Endodermal cell (in vitro differentiated cells): ENCODE data around the gene HDAC4. TPM values are rescaled to one million over a fixed set of nuclear protein-coding genes. Genes with fewer than 3 reads are reported as not detected.
A peak's percentile ranks its signal among the peaks of the same experiment; 100 is the strongest.

Experiments
- DNase-seq: peaks from one replicate; pipeline ENCODE4 v3.0.0-alpha.2; 2017
- H3K27ac ChIP-seq: 2 replicates; pipeline ENCODE4 v1.5.1; 2013; ENCODE audit warnings: mild to moderate bottlenecking, low read depth, low read length, moderate library complexity
- H3K27me3 ChIP-seq: 2 replicates; pipeline ENCODE4 v1.6.1; 2013; ENCODE audit warnings: mild to moderate bottlenecking, low read length, moderate library complexity; ENCODE audit not compliant: insufficient read depth, control insufficient read depth, poor library complexity, severe bottlenecking
- H3K36me3 ChIP-seq: 2 replicates; pipeline ENCODE4 v1.7.0; 2013; ENCODE audit warnings: mild to moderate bottlenecking, low read length, moderate library complexity; ENCODE audit not compliant: control insufficient read depth, insufficient read depth
- H3K4me1 ChIP-seq: one replicate; pipeline ENCODE4 v1.7.0; 2013; ENCODE audit warnings: low read length; ENCODE audit not compliant: control insufficient read depth, insufficient read depth
- H3K4me3 ChIP-seq: 2 replicates; pipeline ENCODE4 v1.5.1; 2013; ENCODE audit warnings: mild to moderate bottlenecking, low read length, moderate library complexity
- H3K9ac ChIP-seq: 2 replicates; pipeline ENCODE4 v1.6.1; 2013; ENCODE audit warnings: mild to moderate bottlenecking, low read length, moderate library complexity; ENCODE audit not compliant: poor library complexity, severe bottlenecking; ENCODE audit errors: extremely low read depth
- H3K9me3 ChIP-seq: 2 replicates; pipeline ENCODE4 v1.6.1; 2013; ENCODE audit warnings: mild to moderate bottlenecking, low read length, moderate library complexity; ENCODE audit not compliant: control insufficient read depth
- H3K27ac Mint-ChIP-seq: 2 replicates; pipeline ENCODE4 v1.8.0; 2020; ENCODE audit warnings: mixed read lengths
- H3K27me3 Mint-ChIP-seq: 2 replicates; pipeline ENCODE4 v1.8.0; 2021; ENCODE audit warnings: mild to moderate bottlenecking, mixed read lengths; ENCODE audit not compliant: insufficient read depth
- H3K36me3 Mint-ChIP-seq: 2 replicates; pipeline ENCODE4 v1.8.0; 2020; ENCODE audit warnings: low read depth, mixed read lengths
- H3K4me1 Mint-ChIP-seq: 2 replicates; pipeline ENCODE4 v1.8.0; 2020; ENCODE audit warnings: mixed read lengths
- H3K4me3 Mint-ChIP-seq: 2 replicates; pipeline ENCODE4 v1.8.0; 2020; ENCODE audit warnings: mild to moderate bottlenecking, moderate library complexity, mixed read lengths
- H3K9me3 Mint-ChIP-seq: 2 replicates; pipeline ENCODE4 v1.8.0; 2020; ENCODE audit warnings: mild to moderate bottlenecking, mixed read lengths
- CTCF ChIP-seq: fragments of 200-600 bp; sonication (generic); conservative IDR thresholded peaks from 2 replicates; pipeline ENCODE4 v1.5.0; 2021; ENCODE audit warnings: antibody characterized with exemption, mild to moderate bottlenecking
- WGBS, 2 experiments: methylation state at CpG; one replicate each; pipeline versions ENCODE4 v1.1.5 to v1.1.7; 2013; ENCODE audit warnings: missing lambda C conversion rate in 2 of 2, mixed read lengths in 1 of 2; ENCODE audit not compliant: insufficient coverage in 1 of 2, insufficient read length in 1 of 2; 5-methylcytosine and 5-hydroxymethylcytosine counted together
- total RNA-seq, 2 donors: library from RNA; stranded (reverse); fragmentation: NEBNext Ultra II Directional in 1 of 2; extraction: Animal tissue kit (Norgen Biotek cat#: 25700) in 1 of 2; gene quantifications; 2 replicates in 1 of 2; 3 replicates in 1 of 2; pipeline ENCODE4 v1.2.1, GENCODE V29; 2021

Gene HDAC4
- total RNA-seq, 2 donors from 2014 or later, result 45.7 to 51.2 TPM

- H3K4me3 Mint-ChIP-seq, result no peak overlapping the region
- Histone ChIP-seq H3K27ac (peak overlapping the region; percentile 32), H3K9me3 (no peaks in the 10 kb centered on the region), H3K9ac (no peak overlapping the region), H3K4me3 (no peak overlapping the region), H3K27me3 (no peaks in the 10 kb centered on the region), H3K36me3 (no peaks in the 10 kb centered on the region), H3K4me1 (peaks cover 6% of the 10 kb centered on the region)
- H3K27ac Mint-ChIP-seq, result peak overlapping the region; percentile 48
- H3K27me3 Mint-ChIP-seq, result no peaks in the 10 kb centered on the region
- no peak for DNase-seq
- WGBS, 2 experiments, result 93 to 95% methylated on average over 8 to 13 of the region's 13 CpGs
- H3K36me3 Mint-ChIP-seq, result peaks cover 5% of the 10 kb centered on the region
- H3K4me1 Mint-ChIP-seq, result peaks cover 15% of the 10 kb centered on the region
- no peak for TF ChIP-seq CTCF
- no peaks in the 10 kb centered on the region for H3K9me3 Mint-ChIP-seq
Observed at GRCh38 chr2:239327536-239328350, 73.1 kb downstream of the HDAC4 start.

DNA sequence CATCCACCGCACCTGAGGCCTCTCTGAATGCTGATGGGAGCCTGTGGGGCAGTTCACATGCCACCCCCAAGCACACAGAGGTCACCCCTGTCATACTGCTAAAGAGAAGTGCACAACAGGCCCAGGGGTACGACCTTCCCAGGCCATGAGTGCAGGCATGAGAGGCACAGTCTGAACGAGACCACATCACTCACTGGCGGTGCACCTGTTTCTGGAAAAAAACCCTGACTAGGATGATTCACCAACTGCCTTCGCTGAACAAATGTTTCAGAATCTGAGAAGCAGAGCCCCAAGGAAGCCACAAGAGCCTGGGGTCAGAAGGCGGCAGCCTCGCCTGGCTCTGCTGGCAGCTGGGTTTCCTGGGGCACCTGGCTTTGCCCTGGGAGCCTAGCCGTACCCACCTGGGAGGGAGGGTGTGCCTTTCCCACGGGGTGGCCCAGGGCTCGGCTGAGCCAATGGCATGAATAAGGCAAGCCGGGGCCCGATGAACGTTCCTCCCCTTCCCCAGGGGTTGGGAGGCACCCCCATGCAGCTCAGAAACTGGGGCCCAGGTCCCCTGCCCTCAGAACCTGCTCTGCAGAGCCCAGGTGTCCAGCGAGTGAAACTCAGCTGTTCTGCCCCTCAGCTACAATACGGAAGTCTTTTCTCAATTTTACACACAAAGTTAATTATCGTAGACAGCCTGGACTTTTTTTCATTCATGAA is 73.8 kb downstream of the HDAC4 start:
- no peaks in the 10 kb centered on the region for H3K27me3 Mint-ChIP-seq
- no peak overlapping the region for H3K9ac ChIP-seq
- DNase-seq, result peak; percentile 20

DNA sequence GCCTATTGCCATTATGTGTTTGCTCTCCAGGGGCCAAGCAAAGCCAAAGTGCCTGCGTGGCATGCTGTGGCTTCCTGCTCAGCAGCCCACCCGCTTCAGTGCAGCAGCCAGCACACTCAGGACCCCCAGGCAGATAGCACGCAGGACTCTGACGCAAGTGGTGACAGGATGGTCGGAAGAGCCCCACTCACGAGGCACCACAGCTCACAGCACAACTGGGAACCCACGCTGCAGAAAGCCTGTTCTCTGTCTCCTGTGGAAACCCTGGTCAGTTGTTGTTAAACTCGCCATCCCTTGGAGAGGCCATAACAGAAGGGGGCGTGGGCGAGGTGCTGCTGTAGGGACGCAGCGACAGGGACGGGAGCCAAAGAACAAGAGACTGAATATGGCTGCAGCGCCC is 76.4 kb downstream of the HDAC4 start:
- peaks cover 9% of the 10 kb centered on the region for H3K36me3 ChIP-seq
- no peaks in the 10 kb centered on the region for H3K27me3 ChIP-seq
- Mint-ChIP-seq H3K27me3 (no peaks in the 10 kb centered on the region), H3K4me3 (no peak overlapping the region), H3K27ac (peak overlapping the region; percentile 76), H3K36me3 (peaks cover 16% of the 10 kb centered on the region), H3K9me3 (no peaks in the 10 kb centered on the region), H3K4me1 (peaks cover 15% of the 10 kb centered on the region)
- H3K27ac ChIP-seq, result no peak overlapping the region
- no peak overlapping the region for H3K9ac ChIP-seq
- peak; percentile 49 for DNase-seq
- H3K9me3 ChIP-seq, result peaks cover 9% of the 10 kb centered on the region
- 81 to 85% methylated on average over 13 to 14 of the region's 14 CpGs for WGBS, 2 experiments
- H3K4me3 ChIP-seq, result no peak overlapping the region
- peaks cover 6% of the 10 kb centered on the region for H3K4me1 ChIP-seq
- no peak for TF ChIP-seq CTCF

More for the DNA sequence above, 73.8 kb downstream of the HDAC4 start:
- no peak overlapping the region for H3K4me3 ChIP-seq
- H3K27me3 ChIP-seq, result no peaks in the 10 kb centered on the region
- no peak overlapping the region for H3K27ac ChIP-seq
- Mint-ChIP-seq H3K27ac (no peak overlapping the region), H3K4me3 (no peak overlapping the region), H3K9me3 (no peaks in the 10 kb centered on the region), H3K36me3 (peaks cover 10% of the 10 kb centered on the region), H3K4me1 (peaks cover 15% of the 10 kb centered on the region)
- peaks cover 7% of the 10 kb centered on the region for H3K36me3 ChIP-seq
- 91 to 98% methylated on average over 8 to 16 of the region's 16 CpGs for WGBS, 2 experiments
- H3K4me1 ChIP-seq, result peaks cover 6% of the 10 kb centered on the region
- H3K9me3 ChIP-seq, result peaks cover 4% of the 10 kb centered on the region
- no peak for TF ChIP-seq CTCF
